Stomach (tissue), 4 donors: ENCODE measurements around the gene U2AF1L4.

ENCODE experiments used
- EP300 ChIP-seq: sonication (generic); formaldehyde crosslinking; IDR thresholded peaks from one replicate; pipeline ENCODE4 v1.6.1; 2017; ENCODE audit warnings: antibody characterized with exemption
- POLR2A ChIP-seq, 4 donors: fragments of 450-650 bp; IDR thresholded peaks; one replicate each; pipeline ENCODE4 v1.6.1; 2016; ENCODE audit warnings: antibody characterized with exemption in 4 of 4, control low read depth in 2 of 4, mild to moderate bottlenecking in 1 of 4, moderate library complexity in 1 of 4
- POLR2AphosphoS5 ChIP-seq, 3 donors: sonication (generic); formaldehyde crosslinking; IDR thresholded peaks; one replicate each; pipeline ENCODE4 v1.6.1; 2016; ENCODE audit warnings: antibody characterized with exemption in 3 of 3
- TF ChIP-seq, protein P1 (sequence below), 7 experiments: fragments of 450-650 bp in 4 of 7; fragments of 200-600 bp in 3 of 7; sonication (generic) in 3 of 7; IDR thresholded peaks; one replicate each; pipeline ENCODE4 v1.5.1; 2016 to 2019; ENCODE audit warnings: antibody characterized with exemption in 7 of 7, control low read depth in 2 of 7, mild to moderate bottlenecking in 1 of 7

DNA sequence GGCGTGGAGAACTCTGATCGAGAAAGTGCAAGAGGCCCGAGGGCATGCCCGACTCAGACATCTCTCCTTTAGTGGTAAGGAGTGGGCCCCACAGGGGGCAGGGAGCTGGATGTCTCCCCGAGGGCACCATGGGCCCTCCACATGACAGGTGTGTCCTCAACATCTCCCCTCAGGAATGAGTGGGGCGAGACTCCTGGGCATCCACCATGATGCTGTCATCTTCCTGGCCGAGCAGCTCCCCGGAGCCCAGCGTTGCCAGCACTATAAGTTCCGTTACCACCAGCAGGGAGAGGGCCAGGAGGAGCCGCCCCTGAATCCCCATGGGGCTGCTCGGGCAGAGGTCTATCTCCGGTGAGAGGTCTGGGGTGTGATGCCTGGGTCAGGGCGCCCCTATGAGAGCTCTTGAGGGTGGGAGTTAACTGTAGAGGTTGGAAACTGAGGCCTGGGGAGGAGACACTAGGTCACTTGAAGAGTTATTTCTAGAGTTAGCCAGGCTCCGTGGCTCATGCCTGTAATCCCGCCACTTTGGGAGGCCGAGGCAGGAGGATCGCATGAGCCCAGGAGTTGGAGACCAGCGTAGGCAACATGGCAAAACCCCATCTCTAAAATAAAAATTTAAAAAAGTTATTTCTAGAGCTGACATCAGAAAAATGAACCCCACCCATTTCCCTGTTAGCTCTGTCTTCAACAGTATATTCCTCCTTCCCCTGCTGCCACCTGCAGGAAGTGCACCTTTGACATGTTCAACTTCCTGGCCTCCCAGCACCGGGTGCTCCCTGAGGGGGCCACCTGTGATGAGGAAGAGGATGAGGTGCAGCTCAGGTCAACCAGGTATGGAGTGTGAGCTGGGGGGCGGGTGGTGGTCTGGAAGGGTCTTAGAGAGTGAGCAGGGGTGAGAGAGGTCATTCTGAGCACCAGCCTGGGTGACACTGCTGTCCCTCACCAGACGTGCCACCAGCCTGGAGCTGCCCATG, 8.0 kb downstream of the U2AF1L4 start:
- TF ChIP-seq, protein P1, sequence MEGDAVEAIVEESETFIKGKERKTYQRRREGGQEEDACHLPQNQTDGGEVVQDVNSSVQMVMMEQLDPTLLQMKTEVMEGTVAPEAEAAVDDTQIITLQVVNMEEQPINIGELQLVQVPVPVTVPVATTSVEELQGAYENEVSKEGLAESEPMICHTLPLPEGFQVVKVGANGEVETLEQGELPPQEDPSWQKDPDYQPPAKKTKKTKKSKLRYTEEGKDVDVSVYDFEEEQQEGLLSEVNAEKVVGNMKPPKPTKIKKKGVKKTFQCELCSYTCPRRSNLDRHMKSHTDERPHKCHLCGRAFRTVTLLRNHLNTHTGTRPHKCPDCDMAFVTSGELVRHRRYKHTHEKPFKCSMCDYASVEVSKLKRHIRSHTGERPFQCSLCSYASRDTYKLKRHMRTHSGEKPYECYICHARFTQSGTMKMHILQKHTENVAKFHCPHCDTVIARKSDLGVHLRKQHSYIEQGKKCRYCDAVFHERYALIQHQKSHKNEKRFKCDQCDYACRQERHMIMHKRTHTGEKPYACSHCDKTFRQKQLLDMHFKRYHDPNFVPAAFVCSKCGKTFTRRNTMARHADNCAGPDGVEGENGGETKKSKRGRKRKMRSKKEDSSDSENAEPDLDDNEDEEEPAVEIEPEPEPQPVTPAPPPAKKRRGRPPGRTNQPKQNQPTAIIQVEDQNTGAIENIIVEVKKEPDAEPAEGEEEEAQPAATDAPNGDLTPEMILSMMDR (IDR thresholded peaks at IDR 0.05) = peak in 1 of 7 experiments; percentile 18
- no peak for TF ChIP-seq POLR2A (IDR thresholded peaks at IDR 0.05)
- no peak for TF ChIP-seq POLR2AphosphoS5 (IDR thresholded peaks at IDR 0.05)
- TF ChIP-seq EP300 = no peak
